Measurements from ENCODE around the gene GALNT17. TPM values are rescaled to one million over a fixed set of nuclear protein-coding genes. Genes with fewer than 3 reads are reported as not detected.
A peak's percentile ranks its signal among the peaks of the same experiment; 100 is the strongest.

The GALNT17 gene
- total RNA-seq, 4 donors from 2014 or later: 66.0 to 97.9 (median 76.0) TPM

DNA sequence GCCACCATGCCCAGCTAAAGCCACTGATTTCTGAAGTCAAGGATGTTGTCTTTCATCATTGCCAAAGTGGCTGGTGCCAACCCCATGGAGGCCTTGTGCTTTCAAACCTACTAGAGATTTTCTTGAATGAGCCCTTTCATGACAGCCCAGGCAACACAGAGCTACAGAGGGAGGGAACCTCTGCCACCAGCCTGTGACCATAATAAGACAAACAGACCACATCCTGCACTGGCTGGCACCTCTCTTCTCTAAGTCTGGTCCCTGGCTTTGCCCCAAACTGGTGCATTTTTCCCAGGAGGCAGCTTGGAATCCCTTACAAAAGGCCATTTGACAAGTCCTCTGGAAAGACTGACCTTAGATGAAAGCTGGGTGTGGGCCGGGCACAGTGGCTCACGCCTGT, 348.8 kb downstream of the GALNT17 start:
- DNase-seq (ENCODE audit: low spot score in 2 of 2): no peak
- 31 to 48% methylated on average over 2 of the region's 2 CpGs for WGBS, 2 donors
- peak overlapping the region in 2 of 4 donors; percentile 60 to 77 for H3K27ac ChIP-seq
- H3K9me3 ChIP-seq: no peaks in the 10 kb centered on the region
- TF ChIP-seq POLR2A (IDR thresholded peaks at IDR 0.05) (no peak), EP300 (IDR thresholded peaks at IDR 0.05) (peak in 1 of 2 donors; percentile 47)
- TF ChIP-seq, protein P1, sequence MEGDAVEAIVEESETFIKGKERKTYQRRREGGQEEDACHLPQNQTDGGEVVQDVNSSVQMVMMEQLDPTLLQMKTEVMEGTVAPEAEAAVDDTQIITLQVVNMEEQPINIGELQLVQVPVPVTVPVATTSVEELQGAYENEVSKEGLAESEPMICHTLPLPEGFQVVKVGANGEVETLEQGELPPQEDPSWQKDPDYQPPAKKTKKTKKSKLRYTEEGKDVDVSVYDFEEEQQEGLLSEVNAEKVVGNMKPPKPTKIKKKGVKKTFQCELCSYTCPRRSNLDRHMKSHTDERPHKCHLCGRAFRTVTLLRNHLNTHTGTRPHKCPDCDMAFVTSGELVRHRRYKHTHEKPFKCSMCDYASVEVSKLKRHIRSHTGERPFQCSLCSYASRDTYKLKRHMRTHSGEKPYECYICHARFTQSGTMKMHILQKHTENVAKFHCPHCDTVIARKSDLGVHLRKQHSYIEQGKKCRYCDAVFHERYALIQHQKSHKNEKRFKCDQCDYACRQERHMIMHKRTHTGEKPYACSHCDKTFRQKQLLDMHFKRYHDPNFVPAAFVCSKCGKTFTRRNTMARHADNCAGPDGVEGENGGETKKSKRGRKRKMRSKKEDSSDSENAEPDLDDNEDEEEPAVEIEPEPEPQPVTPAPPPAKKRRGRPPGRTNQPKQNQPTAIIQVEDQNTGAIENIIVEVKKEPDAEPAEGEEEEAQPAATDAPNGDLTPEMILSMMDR (IDR thresholded peaks at IDR 0.05): no peak
- peaks cover 0 to 6% (median 0%) of the 10 kb centered on the region in 4 donors for H3K4me1 ChIP-seq
- H3K27me3 ChIP-seq: no peaks in the 10 kb centered on the region
- H3K36me3 ChIP-seq: no peaks in the 10 kb centered on the region
- no peak overlapping the region for H3K4me3 ChIP-seq

- WGBS, 2 donors: 93 to 97% methylated on average over 6 of the region's 6 CpGs
- Histone ChIP-seq H3K36me3 (no peaks in the 10 kb centered on the region), H3K27ac (peak overlapping the region in 1 of 4 donors; percentile 34), H3K4me3 (no peak overlapping the region), H3K27me3 (no peaks in the 10 kb centered on the region), H3K4me1 (peaks cover 0 to 6% (median 0%) of the 10 kb centered on the region in 4 donors), H3K9me3 (no peaks in the 10 kb centered on the region)
- TF ChIP-seq POLR2A (IDR thresholded peaks at IDR 0.05) (no peak), EP300 (IDR thresholded peaks at IDR 0.05) (no peak)
- TF ChIP-seq, protein P1 (IDR thresholded peaks at IDR 0.05): no peak
- DNase-seq (ENCODE audit: low spot score in 2 of 2): no peak
These were observed 350.3 kb downstream of the GALNT17 start for GRCh38 chr7:71482284-71482683.

DNA sequence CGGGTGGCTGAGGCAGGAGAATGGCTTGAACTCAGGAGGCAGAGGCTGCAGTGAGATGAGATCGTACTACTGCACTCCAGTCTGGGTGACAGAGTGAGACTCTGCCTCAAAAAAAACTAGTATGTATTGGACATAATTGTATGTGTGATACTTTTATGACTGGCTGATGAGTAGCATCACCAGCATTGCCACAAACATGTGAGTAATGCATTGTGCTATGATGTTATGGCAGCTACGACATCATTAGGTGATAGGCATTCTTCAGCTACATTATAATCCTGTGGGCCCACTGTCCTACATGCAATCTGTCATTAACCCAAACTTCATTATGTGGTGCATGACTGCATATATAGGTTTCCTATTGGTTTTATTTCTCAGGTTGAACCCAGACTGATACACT, 352.4 kb downstream of the GALNT17 start:
- Histone ChIP-seq H3K27ac (no peak overlapping the region), H3K9me3 (no peaks in the 10 kb centered on the region), H3K4me1 (peaks cover 0 to 6% (median 0%) of the 10 kb centered on the region in 4 donors), H3K4me3 (no peak overlapping the region), H3K36me3 (no peaks in the 10 kb centered on the region), H3K27me3 (no peaks in the 10 kb centered on the region)
- 92 to 97% methylated on average over 3 of the region's 3 CpGs for WGBS, 2 donors
- no peak for TF ChIP-seq EP300 (IDR thresholded peaks at IDR 0.05)
- TF ChIP-seq, protein P1 (IDR thresholded peaks at IDR 0.05): no peak
- no peak for TF ChIP-seq POLR2A (IDR thresholded peaks at IDR 0.05)
- no peak for DNase-seq (ENCODE audit: low spot score in 2 of 2)

DNA sequence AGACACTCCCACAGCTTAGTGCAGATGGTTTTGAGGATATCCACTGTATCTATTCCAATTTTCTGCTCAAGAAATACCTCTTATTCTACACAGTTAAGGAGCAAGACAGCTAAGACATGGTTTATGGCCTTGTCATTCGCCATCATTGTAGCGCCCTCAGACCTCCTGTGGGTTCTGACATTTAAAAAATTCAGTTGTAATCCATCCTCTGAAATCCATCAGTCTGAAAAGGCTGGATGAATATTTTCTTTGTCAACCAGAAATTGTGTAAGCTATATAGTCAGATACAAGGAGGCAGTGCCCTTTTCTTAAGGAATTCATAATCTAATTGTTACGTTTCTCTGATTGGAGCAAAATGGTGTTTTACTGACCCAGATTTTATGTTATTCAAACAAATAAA, 353.6 kb downstream of the GALNT17 start:
- 81 to 83% methylated on average over 3 of the region's 3 CpGs for WGBS, 2 donors
- Histone ChIP-seq H3K4me1 (peaks cover 0 to 6% (median 0%) of the 10 kb centered on the region in 4 donors), H3K9me3 (no peaks in the 10 kb centered on the region), H3K4me3 (no peak overlapping the region), H3K27ac (peak overlapping the region in 1 of 4 donors; percentile 24), H3K36me3 (no peaks in the 10 kb centered on the region), H3K27me3 (no peaks in the 10 kb centered on the region)
- no peak for TF ChIP-seq POLR2A (IDR thresholded peaks at IDR 0.05)
- TF ChIP-seq, protein P1 (IDR thresholded peaks at IDR 0.05): no peak
- TF ChIP-seq EP300 (IDR thresholded peaks at IDR 0.05): no peak
- DNase-seq (ENCODE audit: low spot score in 2 of 2): no peak

DNA sequence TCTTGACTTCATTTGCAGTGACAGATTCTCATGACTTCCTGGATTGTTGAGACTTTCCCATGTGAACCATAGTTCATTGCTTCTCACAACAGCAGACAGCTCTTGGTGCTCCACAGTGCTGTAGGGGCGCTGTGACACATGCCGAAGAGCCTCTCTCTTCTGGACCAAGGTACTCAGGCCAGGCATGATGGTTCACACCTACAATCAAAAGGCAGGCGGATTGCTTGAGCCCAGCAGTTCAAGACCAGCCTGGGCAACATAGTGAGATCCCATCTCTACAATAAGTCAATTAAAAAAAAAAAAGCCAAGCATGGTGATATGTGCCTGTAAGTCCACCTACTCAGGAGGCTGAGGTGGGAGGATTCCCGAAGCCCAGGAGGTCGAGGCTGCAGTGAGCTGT, 354.5 kb downstream of the GALNT17 start:
- WGBS, 2 donors: 94 to 95% methylated on average over 5 of the region's 5 CpGs
- DNase-seq (ENCODE audit: low spot score in 2 of 2): no peak
- Histone ChIP-seq H3K27me3 (no peaks in the 10 kb centered on the region), H3K4me3 (no peak overlapping the region), H3K27ac (peak overlapping the region in 1 of 4 donors; percentile 45), H3K36me3 (no peaks in the 10 kb centered on the region), H3K9me3 (no peaks in the 10 kb centered on the region), H3K4me1 (peaks cover 0 to 3% (median 0%) of the 10 kb centered on the region in 4 donors)
- TF ChIP-seq, protein P1 (IDR thresholded peaks at IDR 0.05): no peak
- no peak for TF ChIP-seq POLR2A (IDR thresholded peaks at IDR 0.05)
- TF ChIP-seq EP300 (IDR thresholded peaks at IDR 0.05): no peak
